Measurements from ENCODE around the gene RNF144B.
"Not testable (repeated sequence)": the region's sequence is repeated elsewhere in the genome, so short reads cannot be mapped to it uniquely, and the experiment has no call there.

RNF144B gene

GRCh38 chr6:18387061-18387721 is at the start of gene RNF144B:
Gene RNF144B, plus strand, starts transcription at chr6:18387350. Its CDS starts 12,185 bp downstream, at chr6:18399535.
- DNase-seq = no peak

GRCh38 chr6:18339599-18339998 is 47.6 kb upstream of the RNF144B start:
- no peak for DNase-seq

GRCh38 chr6:18340781-18341551 is 46.2 kb upstream of the RNF144B start:
- no peak for DNase-seq

GRCh38 chr6:18342223-18342622 is 44.9 kb upstream of the RNF144B start:
- DNase-seq = no peak

- DNase-seq = no peak
Measured at GRCh38 chr6:18343741-18344140, 43.4 kb upstream of the RNF144B start.

GRCh38 chr6:18347021-18347577 is 40.1 kb upstream of the RNF144B start:
- no peak for DNase-seq

GRCh38 chr6:18347866-18348265 is 39.3 kb upstream of the RNF144B start:
- no peak for DNase-seq

GRCh38 chr6:18349386-18349785 is 37.8 kb upstream of the RNF144B start:
- no peak for DNase-seq

- no peak for DNase-seq
Measured at GRCh38 chr6:18350271-18350670, 36.9 kb upstream of the RNF144B start.

- no peak for DNase-seq
Measured at GRCh38 chr6:18350712-18351111, 36.4 kb upstream of the RNF144B start.

- no peak for DNase-seq
Measured at GRCh38 chr6:18352001-18352400, 35.1 kb upstream of the RNF144B start.

GRCh38 chr6:18352842-18353241 is 34.3 kb upstream of the RNF144B start:
- DNase-seq = no peak

GRCh38 chr6:18353251-18353650 is 33.9 kb upstream of the RNF144B start:
- DNase-seq = no peak

- not testable (repeated sequence) for DNase-seq
Measured at GRCh38 chr6:18357546-18357945, 29.6 kb upstream of the RNF144B start.

GRCh38 chr6:18359237-18359885 is 27.8 kb upstream of the RNF144B start:
- no peak for DNase-seq

- DNase-seq = no peak
Measured at GRCh38 chr6:18360188-18360587, 27.0 kb upstream of the RNF144B start.

- no peak for DNase-seq
Measured at GRCh38 chr6:18362058-18362561, 25.0 kb upstream of the RNF144B start.

- DNase-seq = no peak
Measured at GRCh38 chr6:18363746-18364145, 23.4 kb upstream of the RNF144B start.

GRCh38 chr6:18364561-18364960 is 22.6 kb upstream of the RNF144B start:
- DNase-seq = not testable (repeated sequence)

- DNase-seq = no peak
Measured at GRCh38 chr6:18367371-18367770, 19.8 kb upstream of the RNF144B start.

GRCh38 chr6:18368277-18369105 is 18.7 kb upstream of the RNF144B start:
- DNase-seq = no peak

GRCh38 chr6:18371010-18371409 is 16.1 kb upstream of the RNF144B start:
- no peak for DNase-seq
